ENCODE results near the gene ATPAF1.
"Not testable (repeated sequence)": the region's sequence is repeated elsewhere in the genome, so short reads cannot be mapped to it uniquely, and the experiment has no call there.

Gene ATPAF1

GRCh38 chr1:46681333-46682034 lies 13.3 kb upstream of the ATPAF1 start:
- DNase-seq (ENCODE audit: low read depth in 2 of 2), result no peak

GRCh38 chr1:46679789-46680573 lies 11.8 kb upstream of the ATPAF1 start:
- DNase-seq (ENCODE audit: low read depth in 2 of 2), result no peak

DNA sequence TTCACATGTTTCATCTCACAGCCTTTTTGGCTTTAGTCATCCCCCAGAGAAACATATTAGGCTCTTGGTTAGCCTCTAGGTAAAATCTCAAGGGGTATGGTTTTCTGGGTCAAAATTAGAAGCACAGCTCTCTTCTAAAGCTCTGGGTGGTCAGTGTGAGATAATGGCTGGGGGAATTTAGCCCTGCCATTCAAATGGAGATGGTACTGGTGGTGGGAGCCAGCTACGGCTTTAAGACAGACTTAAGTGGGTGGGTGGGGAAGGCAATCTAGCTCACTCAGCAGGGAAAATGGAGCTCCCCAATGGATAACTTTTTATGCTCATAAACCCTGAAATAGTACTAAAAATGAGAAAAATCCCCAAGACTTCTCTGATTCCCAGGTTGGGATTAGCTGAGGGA lies 9.2 kb upstream of the ATPAF1 start:
- no peak for DNase-seq (ENCODE audit: low read depth in 2 of 2)

DNA sequence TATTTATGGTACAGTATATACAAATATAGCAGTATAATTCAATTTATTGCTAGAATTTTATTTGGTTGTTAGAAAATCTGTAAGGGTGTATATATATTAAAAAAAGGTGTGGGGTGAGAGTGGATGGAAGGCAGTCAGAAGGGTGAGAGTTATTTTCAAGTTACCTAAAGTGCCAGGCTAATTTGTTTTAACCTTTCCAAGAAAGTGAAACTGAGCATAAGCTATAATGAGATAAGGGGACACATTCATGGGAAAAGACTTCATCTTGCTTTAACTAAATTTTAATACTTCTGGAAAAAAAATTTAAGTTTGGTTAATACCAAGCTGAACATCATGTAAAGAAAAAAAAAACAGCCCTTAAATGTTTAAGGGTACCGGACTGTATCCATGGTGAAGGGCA lies 8.4 kb upstream of the ATPAF1 start:
- no peak for DNase-seq (ENCODE audit: low read depth in 2 of 2)

- no peak for DNase-seq (ENCODE audit: low read depth in 2 of 2)
Measured at GRCh38 chr1:46675549-46676314, 7.6 kb upstream of the ATPAF1 start.

- DNase-seq (ENCODE audit: low read depth in 2 of 2), result no peak
Measured at GRCh38 chr1:46673749-46674182, 5.6 kb upstream of the ATPAF1 start.

GRCh38 chr1:46672696-46673095 lies 4.5 kb upstream of the ATPAF1 start:
- DNase-seq (ENCODE audit: low read depth in 2 of 2), result no peak

DNA sequence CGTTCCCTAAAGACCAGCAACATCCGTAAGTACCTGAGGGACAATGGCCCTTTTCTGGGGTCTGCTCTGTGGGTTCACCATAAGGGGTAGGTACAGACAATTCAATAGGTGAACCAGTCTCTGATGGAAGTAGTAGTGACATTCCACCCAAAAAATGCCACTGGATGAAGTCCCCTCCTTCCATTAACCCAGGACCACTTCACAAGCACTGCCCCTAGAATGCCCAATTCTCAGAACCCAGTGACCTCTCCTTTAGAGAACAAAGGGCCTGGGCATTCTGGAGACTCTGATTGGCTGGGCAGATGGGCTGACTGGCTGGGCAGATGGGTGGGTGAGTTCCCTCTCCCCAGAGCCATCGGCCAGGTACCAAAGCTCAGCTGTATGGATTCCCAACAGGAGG lies 3.4 kb upstream of the ATPAF1 start, which contains the start of gene TEX38:
TSS of gene TEX38 (plus strand) at position 301 of the 400 bp plus-strand sequence. CDS start at position 382, 81 bp downstream.
- no peak for DNase-seq (ENCODE audit: low read depth in 2 of 2)

- no peak for DNase-seq (ENCODE audit: low read depth in 2 of 2)
Measured at GRCh38 chr1:46670134-46670533, 2.0 kb upstream of the ATPAF1 start.

GRCh38 chr1:46665983-46666382 lies 2.2 kb downstream of the ATPAF1 start:
- no peak for DNase-seq (ENCODE audit: low read depth in 2 of 2)

DNA sequence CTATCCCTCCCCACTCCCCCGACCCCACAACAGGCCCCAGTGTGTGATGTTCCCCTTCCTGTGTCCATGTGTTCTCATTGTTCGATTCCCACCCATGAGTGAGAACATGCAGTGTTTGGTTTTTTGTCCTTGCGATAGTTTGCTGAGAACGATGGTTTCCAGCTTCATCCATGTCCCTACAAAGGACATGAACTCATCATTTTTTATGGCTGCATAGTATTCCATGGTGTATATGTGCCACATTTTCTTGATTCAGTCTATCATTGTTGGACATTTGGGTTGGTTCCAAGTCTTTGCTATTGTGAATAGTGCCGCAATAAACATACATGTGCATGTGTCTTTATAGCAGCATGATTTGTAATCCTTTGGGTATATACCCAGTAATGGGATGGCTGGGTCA lies 5.2 kb downstream of the ATPAF1 start:
- not testable (repeated sequence) for DNase-seq (ENCODE audit: low read depth in 2 of 2)

DNA sequence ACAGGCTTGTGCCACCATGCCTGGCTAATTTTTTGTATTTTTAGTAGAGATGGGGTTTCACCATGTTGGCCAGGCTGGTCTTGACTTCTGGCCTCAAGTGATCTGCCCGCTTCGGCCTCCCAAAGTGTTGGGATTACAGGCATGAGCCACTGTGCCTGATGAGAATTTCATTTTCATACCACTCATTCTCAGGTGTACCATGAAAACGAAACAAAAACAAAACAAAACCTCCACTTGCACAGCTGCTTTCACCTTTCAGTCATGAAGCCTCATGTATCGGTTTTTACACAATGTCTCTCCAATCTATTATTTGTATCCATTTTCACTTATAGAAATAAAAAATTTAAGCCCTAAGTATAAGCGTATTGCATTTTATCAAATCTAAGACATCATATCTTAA lies 8.0 kb downstream of the ATPAF1 start:
- not testable (repeated sequence) for DNase-seq (ENCODE audit: low read depth in 2 of 2)

DNA sequence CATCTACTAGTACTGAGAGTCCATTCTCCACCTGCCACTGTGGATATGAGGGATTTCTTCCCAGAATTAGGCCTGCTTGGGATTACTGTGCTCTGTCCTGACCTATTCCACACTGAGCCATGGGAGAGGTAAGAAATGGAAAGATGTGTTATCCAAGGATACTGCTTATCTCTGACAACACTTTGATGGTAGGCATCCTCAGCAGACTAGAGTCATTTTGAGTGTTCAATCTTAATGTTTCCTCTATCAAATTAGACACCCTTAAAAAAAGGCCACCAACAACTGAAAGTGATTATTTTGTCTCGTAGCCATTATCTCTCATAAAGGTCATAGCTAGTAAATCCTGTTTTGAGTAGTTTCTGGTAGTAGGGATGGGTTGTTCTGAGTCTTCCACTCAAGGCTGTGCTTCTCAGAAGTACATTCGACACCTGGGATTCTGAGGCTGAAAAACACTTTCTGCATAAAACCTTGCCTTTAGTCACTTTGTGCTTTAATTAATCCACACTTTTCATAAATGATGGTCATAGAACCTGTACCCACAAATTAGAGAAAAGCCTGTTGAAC lies 8.8 kb downstream of the ATPAF1 start:
- no peak for DNase-seq (ENCODE audit: low read depth in 2 of 2)

GRCh38 chr1:46657775-46658174 lies 10.4 kb downstream of the ATPAF1 start:
- DNase-seq (ENCODE audit: low read depth in 2 of 2), result no peak

DNA sequence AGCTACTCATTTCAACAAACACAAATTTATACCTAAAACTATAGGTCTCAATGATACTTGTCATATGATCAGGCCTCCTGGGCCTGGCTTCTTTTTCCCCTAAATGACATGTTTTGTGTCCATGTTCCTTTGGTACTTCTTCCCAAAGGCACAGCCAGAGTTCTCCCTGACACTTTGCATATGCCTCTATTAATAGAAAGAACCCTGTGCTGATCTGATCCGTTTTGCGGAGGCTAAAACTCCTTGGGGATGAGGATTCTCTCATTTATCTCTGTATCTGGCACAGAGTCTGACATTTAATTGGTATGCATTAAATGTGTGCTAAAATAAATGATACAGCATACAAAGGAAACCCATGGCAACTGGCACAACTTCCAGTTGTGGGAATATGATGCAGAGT lies 11.5 kb downstream of the ATPAF1 start:
- DNase-seq (ENCODE audit: low read depth in 2 of 2), result no peak

DNA sequence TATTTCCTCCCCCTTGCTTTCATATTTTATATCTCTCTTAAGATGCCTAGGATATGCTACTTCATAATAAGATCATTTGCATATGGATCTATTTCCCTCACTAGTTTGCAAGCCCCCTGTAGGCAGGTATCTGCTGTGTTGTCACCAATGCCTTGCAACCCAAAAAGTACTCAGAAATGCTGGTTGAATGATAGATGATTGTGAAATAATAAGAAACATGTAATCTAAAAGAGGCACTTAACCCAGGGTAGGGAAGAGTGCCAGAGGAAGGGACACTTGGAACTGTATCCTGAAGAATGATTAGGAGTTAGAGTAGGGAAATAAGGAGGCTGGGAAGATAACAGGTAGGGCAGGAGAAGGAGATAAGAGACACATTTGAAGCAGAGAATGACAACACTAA lies 12.3 kb downstream of the ATPAF1 start:
- DNase-seq (ENCODE audit: low read depth in 2 of 2), result no peak

- DNase-seq (ENCODE audit: low read depth in 2 of 2), result not testable (repeated sequence)
Measured at GRCh38 chr1:46654698-46655097, 13.5 kb downstream of the ATPAF1 start.

DNA sequence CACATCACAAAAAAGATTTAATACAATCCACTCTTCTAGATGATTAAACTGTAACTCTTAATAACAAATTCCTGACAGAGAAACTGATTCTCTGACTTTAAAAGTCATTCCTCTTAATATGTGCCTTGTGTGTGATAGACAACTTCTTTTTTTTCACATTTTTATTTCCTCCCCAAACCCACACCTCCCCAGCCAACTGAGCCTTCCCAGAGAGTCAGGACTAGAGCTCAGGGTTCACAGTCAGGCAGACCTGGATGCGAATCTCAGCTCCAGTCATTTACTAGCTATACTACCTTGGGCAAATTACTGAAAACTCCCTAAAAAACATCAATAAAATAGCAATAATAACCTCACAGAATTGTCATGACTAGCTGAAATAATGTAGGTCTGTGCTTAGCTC lies 14.2 kb downstream of the ATPAF1 start:
- DNase-seq (ENCODE audit: low read depth in 2 of 2), result no peak

DNA sequence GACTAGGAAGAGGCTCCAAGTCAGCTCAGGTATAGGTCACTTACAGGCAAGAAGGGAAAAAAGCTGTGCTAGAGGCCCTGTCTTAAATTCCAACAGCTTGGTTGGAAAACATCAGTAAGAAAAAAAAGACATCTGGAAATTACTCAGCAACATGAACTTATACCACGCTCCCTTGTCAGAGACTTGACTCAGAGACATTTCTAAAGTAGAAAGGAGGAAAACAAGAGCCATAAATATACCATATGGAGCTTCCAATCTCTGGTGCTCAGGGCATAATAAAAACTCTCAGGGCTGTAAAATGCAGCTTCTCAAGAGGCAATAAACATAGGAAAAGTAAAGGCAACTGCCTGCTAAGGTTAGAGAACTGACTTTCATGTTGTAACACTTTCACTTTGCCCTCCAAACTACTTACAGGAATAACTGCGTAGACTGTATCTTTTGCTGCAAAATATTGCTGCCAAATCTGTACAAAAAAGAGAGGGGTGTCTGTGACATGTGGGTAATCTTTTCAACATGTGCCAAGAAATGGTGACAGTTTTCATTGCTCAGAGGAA lies 14.7 kb downstream of the ATPAF1 start:
- DNase-seq (ENCODE audit: low read depth in 2 of 2), result no peak

GRCh38 chr1:46652321-46653100 lies 15.7 kb downstream of the ATPAF1 start:
- no peak for DNase-seq (ENCODE audit: low read depth in 2 of 2)

DNA sequence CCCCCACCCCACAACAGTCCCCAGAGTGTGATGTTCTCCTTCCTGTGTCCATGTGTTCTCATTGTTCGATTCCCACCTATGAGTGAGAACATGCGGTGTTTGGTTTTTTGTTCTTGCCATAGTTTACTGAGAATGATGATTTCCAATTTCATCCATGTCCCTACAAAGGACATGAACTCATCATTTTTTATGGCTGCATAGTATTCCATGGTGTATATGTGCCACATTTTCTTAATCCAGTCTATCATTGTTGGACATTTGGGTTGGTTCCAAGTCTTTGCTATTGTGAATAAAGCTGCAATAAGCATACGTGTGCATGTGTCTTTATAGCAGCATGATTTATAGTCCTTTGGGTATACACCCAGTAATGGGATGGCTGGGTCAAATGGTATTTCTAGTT lies 17.0 kb downstream of the ATPAF1 start:
- DNase-seq (ENCODE audit: low read depth in 2 of 2), result not testable (repeated sequence)

Data from activated CD4-positive, alpha-beta T cell treated with anti-CD3 and anti-CD28 coated beads for 24 hours (primary cell).